WTC11 (cell line): ENCODE data around the gene PREP.

Source experiments
- CREB1 ChIP-seq: sonication (generic); formaldehyde crosslinking; IDR thresholded peaks from 2 replicates; pipeline ENCODE4 v1.8.0; 2023; ENCODE audit warnings: mild to moderate bottlenecking, missing genetic modification reagents
- CTCF ChIP-seq: fragments of 200-600 bp; IDR thresholded peaks from 2 replicates; pipeline ENCODE4 v1.8.0; 2022; ENCODE audit warnings: antibody characterized with exemption
- E2F1 ChIP-seq: sonication (generic); formaldehyde crosslinking; IDR thresholded peaks from 2 replicates; pipeline ENCODE4 v1.8.0; 2022; ENCODE audit warnings: mild to moderate bottlenecking, missing genetic modification reagents
- ELF4 ChIP-seq: sonication (generic); formaldehyde crosslinking; IDR thresholded peaks from 2 replicates; pipeline ENCODE4 v1.8.1; 2022; ENCODE audit warnings: low read depth, mild to moderate bottlenecking, moderate library complexity, missing genetic modification reagents
- GABPB1 ChIP-seq: sonication (generic); formaldehyde crosslinking; IDR thresholded peaks from 2 replicates; pipeline ENCODE4 v1.8.1; 2023; ENCODE audit warnings: mild to moderate bottlenecking, missing genetic modification reagents
- MAX ChIP-seq: sonication (generic); formaldehyde crosslinking; IDR thresholded peaks from 2 replicates; pipeline ENCODE4 v1.8.0; 2022; ENCODE audit warnings: mild to moderate bottlenecking, missing genetic modification reagents
- MXD4 ChIP-seq: fragments of 250-450 bp; sonication (Bioruptor Pico); IDR thresholded peaks from 2 replicates; pipeline ENCODE4 v1.8.0; 2021; ENCODE audit warnings: mild to moderate bottlenecking, moderate library complexity, borderline replicate concordance
- MYBL2 ChIP-seq: sonication (generic); formaldehyde crosslinking; IDR thresholded peaks from 2 replicates; pipeline ENCODE4 v1.8.1; 2023; ENCODE audit warnings: mild to moderate bottlenecking, moderate library complexity, missing genetic modification reagents
- NR1H2 ChIP-seq: sonication (generic); formaldehyde crosslinking; IDR thresholded peaks from 2 replicates; pipeline ENCODE4 v1.9.0; 2021; ENCODE audit warnings: mild to moderate bottlenecking, moderate library complexity, missing genetic modification reagents
- SP1 ChIP-seq: sonication (generic); formaldehyde crosslinking; conservative IDR thresholded peaks from 2 replicates; pipeline ENCODE4 v1.8.1; 2022; ENCODE audit warnings: missing genetic modification reagents
- TEAD4 ChIP-seq: sonication (generic); formaldehyde crosslinking; IDR thresholded peaks from 2 replicates; pipeline ENCODE4 v1.8.0; 2022; ENCODE audit warnings: mild to moderate bottlenecking, missing genetic modification reagents
- USF2 ChIP-seq: sonication (generic); formaldehyde crosslinking; IDR thresholded peaks from 2 replicates; pipeline ENCODE4 v1.8.1; 2023; ENCODE audit warnings: mild to moderate bottlenecking, missing genetic modification reagents, moderate library complexity
- ZNF317 ChIP-seq: sonication (generic); formaldehyde crosslinking; IDR thresholded peaks from 2 replicates; pipeline ENCODE4 v1.8.1; 2023; ENCODE audit warnings: low read depth, mild to moderate bottlenecking, moderate library complexity, missing genetic modification reagents, borderline replicate concordance

DNA sequence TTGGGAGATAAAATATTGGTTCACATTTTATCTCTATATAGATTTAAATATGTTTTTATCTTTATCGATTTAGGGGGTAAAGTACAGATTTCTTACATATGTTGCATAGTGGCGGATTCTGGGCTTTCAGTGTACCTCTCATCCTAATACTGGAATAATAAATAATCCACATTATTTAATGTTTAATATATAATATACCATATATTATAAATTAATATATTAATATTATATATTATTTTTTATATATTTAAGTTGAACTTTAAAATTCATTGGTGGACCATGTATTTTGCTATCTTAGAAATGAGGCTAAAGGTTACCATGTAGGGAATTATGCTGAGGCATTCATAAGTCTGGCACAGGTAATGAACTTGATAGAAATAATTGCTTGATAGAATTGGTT, 133.5 kb downstream of the PREP start:
- TF ChIP-seq MYBL2 (CRISPR knock-in tag), result no peak
- TF ChIP-seq USF2, result no peak
- no peak for TF ChIP-seq GABPB1 (CRISPR knock-in tag)
- no peak for TF ChIP-seq TEAD4 (CRISPR knock-in tag)
- TF ChIP-seq ELF4 (CRISPR knock-in tag), result no peak
- TF ChIP-seq MAX, result no peak
- no peak for TF ChIP-seq NR1H2
- TF ChIP-seq CTCF, result no peak
- TF ChIP-seq ZNF317 (CRISPR knock-in tag), result no peak
- no peak for TF ChIP-seq MXD4 (CRISPR knock-in tag)
- TF ChIP-seq SP1 (CRISPR knock-in tag), result no peak
- no peak for TF ChIP-seq CREB1 (CRISPR knock-in tag)
- TF ChIP-seq E2F1, result no peak
